GM12872 (cell line): ENCODE data around the gene ARG2.

ENCODE experiments used
- TF ChIP-seq, protein P1 (sequence below): IDR thresholded peaks from 3 replicates; pipeline ENCODE4 v1.5.1; 2011; ENCODE audit warnings: low read depth, mild to moderate bottlenecking, low read length, moderate library complexity; ENCODE audit not compliant: insufficient read depth

ARG2 gene

DNA sequence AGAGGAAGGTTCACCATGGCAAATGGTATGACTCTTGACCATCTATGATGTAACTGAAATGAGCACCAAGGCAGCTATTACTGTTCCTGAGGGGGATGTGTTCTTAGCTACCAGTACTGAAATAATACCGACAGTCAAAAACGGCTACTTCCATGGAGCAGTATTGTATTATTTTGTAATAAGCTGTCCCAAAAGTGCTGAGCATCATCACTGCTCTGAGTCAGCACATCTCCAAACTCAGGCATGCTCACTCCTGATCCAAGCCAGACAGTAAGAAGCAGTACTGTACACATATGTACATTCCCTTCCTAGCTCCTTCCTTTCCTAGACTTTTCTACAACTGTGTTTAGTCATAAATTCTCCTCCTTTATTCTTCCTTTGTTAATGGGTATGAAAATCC, 46.1 kb downstream of the ARG2 start:
- TF ChIP-seq, protein P1, sequence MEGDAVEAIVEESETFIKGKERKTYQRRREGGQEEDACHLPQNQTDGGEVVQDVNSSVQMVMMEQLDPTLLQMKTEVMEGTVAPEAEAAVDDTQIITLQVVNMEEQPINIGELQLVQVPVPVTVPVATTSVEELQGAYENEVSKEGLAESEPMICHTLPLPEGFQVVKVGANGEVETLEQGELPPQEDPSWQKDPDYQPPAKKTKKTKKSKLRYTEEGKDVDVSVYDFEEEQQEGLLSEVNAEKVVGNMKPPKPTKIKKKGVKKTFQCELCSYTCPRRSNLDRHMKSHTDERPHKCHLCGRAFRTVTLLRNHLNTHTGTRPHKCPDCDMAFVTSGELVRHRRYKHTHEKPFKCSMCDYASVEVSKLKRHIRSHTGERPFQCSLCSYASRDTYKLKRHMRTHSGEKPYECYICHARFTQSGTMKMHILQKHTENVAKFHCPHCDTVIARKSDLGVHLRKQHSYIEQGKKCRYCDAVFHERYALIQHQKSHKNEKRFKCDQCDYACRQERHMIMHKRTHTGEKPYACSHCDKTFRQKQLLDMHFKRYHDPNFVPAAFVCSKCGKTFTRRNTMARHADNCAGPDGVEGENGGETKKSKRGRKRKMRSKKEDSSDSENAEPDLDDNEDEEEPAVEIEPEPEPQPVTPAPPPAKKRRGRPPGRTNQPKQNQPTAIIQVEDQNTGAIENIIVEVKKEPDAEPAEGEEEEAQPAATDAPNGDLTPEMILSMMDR, result no peak

DNA sequence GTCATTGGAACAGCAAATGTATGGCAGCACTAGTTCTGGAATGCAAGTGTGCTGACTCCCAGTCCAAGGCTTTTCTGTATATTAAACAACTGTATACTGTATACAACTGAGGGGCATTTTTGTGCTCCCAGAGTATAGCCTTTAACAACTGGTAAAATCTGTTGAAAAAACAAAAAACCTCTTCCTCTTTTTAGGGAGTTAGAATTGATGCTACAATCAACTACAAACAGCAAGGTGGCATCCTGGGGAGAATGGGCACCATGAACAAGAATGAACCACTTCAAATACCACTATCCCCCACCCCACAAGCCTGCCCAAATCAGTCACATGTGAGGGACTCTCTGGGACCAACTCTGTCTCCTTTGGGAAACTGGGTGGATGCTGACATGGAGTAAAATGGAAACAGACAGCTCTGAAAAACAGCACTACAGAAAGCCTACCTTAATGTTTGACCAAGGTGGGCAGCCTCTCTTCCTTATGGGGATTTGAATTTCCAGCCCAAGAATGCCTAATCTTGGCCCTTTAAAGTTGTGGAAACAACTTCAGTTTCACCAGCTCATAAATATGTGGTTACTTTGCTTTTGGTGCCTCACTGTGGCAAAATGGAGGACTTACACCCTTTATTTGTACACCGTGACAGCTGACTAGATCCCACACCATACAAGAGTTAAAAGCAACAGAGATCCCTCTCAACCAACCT, 47.2 kb downstream of the ARG2 start:
- TF ChIP-seq, protein P1, result peak; percentile 66

DNA sequence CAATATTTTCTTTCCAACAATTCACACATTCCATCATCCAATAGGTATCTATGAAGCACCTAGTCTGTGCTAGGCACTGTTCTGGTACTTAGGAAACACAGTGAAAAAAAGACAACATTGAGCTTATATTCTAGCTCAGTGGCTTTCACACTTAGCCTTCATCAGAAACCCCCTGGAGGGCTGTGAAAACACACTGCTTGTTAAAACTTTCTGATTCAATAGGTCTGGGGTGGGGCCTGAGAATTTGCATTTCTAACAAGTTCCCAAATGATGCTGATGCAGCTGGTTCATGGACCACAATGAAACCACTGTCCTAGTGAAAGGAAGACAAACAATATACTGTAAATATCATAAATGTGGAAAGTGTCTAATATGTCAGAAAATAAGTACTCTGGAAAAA, 48.8 kb downstream of the ARG2 start:
- TF ChIP-seq, protein P1, result no peak

DNA sequence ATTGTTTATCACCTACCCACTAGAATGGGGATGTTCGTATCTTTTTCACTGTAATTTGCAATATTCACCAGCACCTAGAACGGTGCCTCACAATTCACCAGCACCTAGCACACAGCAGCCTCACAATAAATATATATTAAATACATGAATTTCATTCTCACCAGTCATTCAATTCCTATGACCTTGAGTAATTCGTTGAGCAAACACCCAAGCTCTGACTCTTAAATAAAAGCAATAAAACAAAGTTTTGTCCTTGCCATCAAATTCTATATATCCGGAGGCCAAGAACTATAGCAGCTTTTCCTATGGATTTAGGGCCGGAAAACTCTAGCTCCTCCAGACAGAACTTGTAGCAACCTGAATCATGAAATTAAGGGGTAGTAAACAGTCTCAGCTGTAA, 53.7 kb downstream of the ARG2 start:
- TF ChIP-seq, protein P1, result no peak

GRCh38 chr14:67674139-67674479, 54.4 kb downstream of the ARG2 start:
- TF ChIP-seq, protein P1, result peak; percentile 21; the same call in 1 of the 3 replicates

DNA sequence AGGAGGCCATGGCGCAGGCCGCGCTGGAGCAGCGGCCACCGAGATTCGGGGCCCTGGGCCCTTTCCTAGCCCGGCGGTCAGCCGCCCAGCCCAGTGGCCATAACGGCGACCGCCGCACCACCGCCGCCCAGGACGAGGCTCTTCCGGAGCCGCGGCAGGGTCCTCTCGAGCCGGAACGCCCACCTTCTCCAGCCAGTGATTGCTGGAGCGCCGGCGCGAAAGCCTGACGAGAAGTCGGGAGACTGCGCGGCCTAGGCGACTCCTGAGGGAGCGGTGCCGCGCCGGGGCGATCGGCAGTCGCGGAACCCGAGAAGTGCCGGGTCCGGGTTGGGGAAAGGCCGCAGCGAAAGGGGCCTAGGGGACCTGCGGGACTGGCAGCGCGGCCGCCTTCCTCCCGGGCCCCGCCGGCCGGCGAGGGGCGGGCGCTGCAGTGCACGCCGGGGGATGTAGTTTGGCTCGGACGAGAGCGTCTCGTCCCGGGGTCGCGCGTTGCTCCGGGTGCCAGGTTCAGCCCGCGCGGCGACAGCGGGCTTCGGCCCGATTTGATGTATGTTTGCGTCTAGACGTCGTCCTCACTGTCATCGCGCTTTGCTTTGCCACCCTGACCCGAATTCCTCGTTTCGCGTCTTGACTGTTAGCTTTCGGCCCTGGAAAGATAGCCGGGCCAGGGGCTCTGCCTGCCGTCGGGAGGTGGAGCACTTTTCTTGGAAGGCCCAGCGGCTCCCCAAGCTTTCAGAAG, 54.9 kb downstream of the ARG2 start, which contains the start of gene VTI1B:
VTI1B (minus strand) TSS at position 153 of the 739 bp plus-strand sequence; CDS start at position 10, 143 bp downstream.
- TF ChIP-seq, protein P1, result 0 out of 3 replicates have a peak, but pooled peaks have one; percentile 19

- TF ChIP-seq, protein P1, result no peak
Observed at GRCh38 chr14:67675219-67675582, 55.5 kb downstream of the ARG2 start.
